Natural killer cell (primary cell): ENCODE data around the gene HIVEP3. TPM values are rescaled to one million over a fixed set of nuclear protein-coding genes. Genes with fewer than 3 reads are reported as not detected.

ENCODE experiments used
- ATAC-seq, 3 donors: fragments of 150-1000 bp in 2 of 3; fragments of 200-7000 bp in 1 of 3; cut with Tn5 transposase; 1 replicate in 1 of 3; 2 replicates in 2 of 3; pipeline ENCODE4 v1.10.0; 2021; ENCODE audit warnings: mild to moderate bottlenecking in 2 of 3, moderate library complexity in 2 of 3
- DNase-seq, 2 donors: peaks; one replicate each; pipeline versions ENCODE4 v3.0.0 to v3.0.0-alpha.2; 2013 to 2021; ENCODE audit warnings: mixed read lengths in 1 of 2
- H3K27ac ChIP-seq: one replicate; pipeline ENCODE4 v1.5.1; 2013; ENCODE audit warnings: mild to moderate bottlenecking, low read length
- H3K27me3 ChIP-seq: one replicate; pipeline ENCODE4 v1.6.1; 2013; ENCODE audit warnings: low read length; ENCODE audit not compliant: control insufficient read depth, insufficient read depth
- H3K36me3 ChIP-seq: one replicate; pipeline ENCODE4 v1.6.1; 2013; ENCODE audit warnings: low read length; ENCODE audit not compliant: control insufficient read depth, insufficient read depth
- H3K4me1 ChIP-seq: one replicate; pipeline ENCODE4 v1.6.1; 2013; ENCODE audit warnings: low read length; ENCODE audit not compliant: control insufficient read depth, insufficient read depth
- H3K4me3 ChIP-seq: one replicate; pipeline ENCODE4 v1.5.1; 2013; ENCODE audit warnings: low read length
- H3K9me3 ChIP-seq: one replicate; pipeline ENCODE4 v1.6.1; 2013; ENCODE audit warnings: low read length; ENCODE audit not compliant: control insufficient read depth, insufficient read depth
- H3K27ac Mint-ChIP-seq, 2 donors: one replicate each; pipeline ENCODE4 v1.8.0; 2022; ENCODE audit warnings: mild to moderate bottlenecking in 2 of 2, mixed read lengths in 2 of 2, moderate library complexity in 1 of 2
- H3K27me3 Mint-ChIP-seq, 2 donors: one replicate each; pipeline ENCODE4 v1.8.0; 2022; ENCODE audit warnings: low read depth in 2 of 2, mixed read lengths in 2 of 2
- H3K36me3 Mint-ChIP-seq: one replicate; pipeline ENCODE4 v1.8.0; 2022; ENCODE audit warnings: mixed read lengths
- H3K4me1 Mint-ChIP-seq, 2 donors: one replicate each; pipeline ENCODE4 v1.8.0; 2022; ENCODE audit warnings: mixed read lengths in 2 of 2
- H3K4me3 Mint-ChIP-seq: one replicate; pipeline ENCODE4 v1.8.0; 2022; ENCODE audit warnings: mild to moderate bottlenecking, moderate library complexity, mixed read lengths
- H3K9me3 Mint-ChIP-seq, 2 donors: one replicate each; pipeline ENCODE4 v1.8.0; 2022; ENCODE audit warnings: mixed read lengths in 2 of 2
- WGBS: methylation state at CpG from one replicate; pipeline ENCODE4 v1.1.7; 2013; ENCODE audit warnings: missing lambda C conversion rate; ENCODE audit not compliant: insufficient coverage; 5-methylcytosine and 5-hydroxymethylcytosine counted together
- intact Hi-C: fragments of 100-400 bp; cut with micrococcal nuclease; formaldehyde crosslinking; loops from one replicate; pipeline ENCODE4 v1.14.2; 2022
- total RNA-seq, 4 donors: library from RNA; stranded (reverse); fragments of 120-200 nt in 1 of 4; gene quantifications; one replicate each; pipeline versions ENCODE4 v1.2.3 to v1.2.4, GENCODE V29; 2013 to 2022
- TF ChIP-seq, protein P1 (sequence below): fragments of 200-600 bp; IDR thresholded peaks from one replicate; pipeline ENCODE4 v1.8.0; 2022; ENCODE audit warnings: antibody characterized with exemption

The HIVEP3 gene
- total RNA-seq, 3 donors from 2014 or later (not counting 1 experiment from before 2014, with no cell fraction given): 26.2 to 35.2 (median 29.8) TPM

DNA sequence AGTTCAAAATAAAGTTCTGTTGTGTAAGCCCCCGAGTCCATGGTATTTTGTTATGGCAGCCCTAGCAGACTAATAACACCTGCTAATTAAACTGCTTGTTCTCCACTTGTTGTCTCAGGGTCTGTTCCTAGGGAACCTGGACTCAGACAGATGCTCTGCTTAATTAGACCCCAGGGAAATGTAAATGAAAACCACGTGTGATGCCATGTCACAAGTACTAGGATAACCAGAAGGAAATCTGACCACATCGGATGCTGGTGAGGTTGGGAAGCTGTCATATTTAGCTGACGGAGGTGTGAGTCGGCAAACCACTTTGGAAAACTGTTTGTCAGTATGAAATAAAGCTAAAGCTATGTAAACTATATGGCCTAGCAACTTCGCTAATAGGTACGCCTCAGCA is 453.8 kb downstream of the HIVEP3 start:
- Mint-ChIP-seq H3K27me3 (peaks cover 0 to 4% of the 10 kb centered on the region in 2 donors), H3K9me3 (no peaks in the 10 kb centered on the region), H3K27ac (no peak overlapping the region), H3K4me1 (no peaks in the 10 kb centered on the region), H3K4me3 (no peak overlapping the region), H3K36me3 (no peaks in the 10 kb centered on the region)
- Histone ChIP-seq H3K9me3 (no peaks in the 10 kb centered on the region), H3K27me3 (no peaks in the 10 kb centered on the region), H3K4me3 (no peak overlapping the region), H3K27ac (no peak overlapping the region), H3K36me3 (no peaks in the 10 kb centered on the region), H3K4me1 (no peaks in the 10 kb centered on the region)
- no peak for DNase-seq
- TF ChIP-seq, protein P1, sequence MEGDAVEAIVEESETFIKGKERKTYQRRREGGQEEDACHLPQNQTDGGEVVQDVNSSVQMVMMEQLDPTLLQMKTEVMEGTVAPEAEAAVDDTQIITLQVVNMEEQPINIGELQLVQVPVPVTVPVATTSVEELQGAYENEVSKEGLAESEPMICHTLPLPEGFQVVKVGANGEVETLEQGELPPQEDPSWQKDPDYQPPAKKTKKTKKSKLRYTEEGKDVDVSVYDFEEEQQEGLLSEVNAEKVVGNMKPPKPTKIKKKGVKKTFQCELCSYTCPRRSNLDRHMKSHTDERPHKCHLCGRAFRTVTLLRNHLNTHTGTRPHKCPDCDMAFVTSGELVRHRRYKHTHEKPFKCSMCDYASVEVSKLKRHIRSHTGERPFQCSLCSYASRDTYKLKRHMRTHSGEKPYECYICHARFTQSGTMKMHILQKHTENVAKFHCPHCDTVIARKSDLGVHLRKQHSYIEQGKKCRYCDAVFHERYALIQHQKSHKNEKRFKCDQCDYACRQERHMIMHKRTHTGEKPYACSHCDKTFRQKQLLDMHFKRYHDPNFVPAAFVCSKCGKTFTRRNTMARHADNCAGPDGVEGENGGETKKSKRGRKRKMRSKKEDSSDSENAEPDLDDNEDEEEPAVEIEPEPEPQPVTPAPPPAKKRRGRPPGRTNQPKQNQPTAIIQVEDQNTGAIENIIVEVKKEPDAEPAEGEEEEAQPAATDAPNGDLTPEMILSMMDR: no peak
- intact Hi-C loops: no loop called here
- 84% methylated on average over 7 of the region's 7 CpGs for WGBS
- no peak for ATAC-seq

DNA sequence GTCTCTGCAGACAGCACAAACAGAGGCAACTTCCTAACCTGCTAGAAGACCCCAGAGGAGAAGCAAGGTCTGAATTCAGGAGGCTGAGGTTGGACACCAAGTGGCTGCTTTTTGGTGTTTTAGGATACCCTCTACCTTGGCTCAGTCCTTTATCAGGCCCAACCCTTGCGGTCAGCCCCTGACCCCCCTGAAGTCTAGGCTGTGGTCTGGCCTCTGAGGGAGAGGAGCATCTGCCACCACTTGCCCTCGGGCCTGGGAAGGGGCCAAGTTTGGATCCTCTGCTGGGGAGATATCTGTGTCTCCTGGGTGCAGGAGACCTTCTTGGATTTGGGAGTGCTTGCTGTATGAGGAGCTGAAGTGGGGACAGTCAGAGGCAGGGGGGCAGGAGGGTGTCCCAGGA is 455.2 kb downstream of the HIVEP3 start:
- no peaks in the 10 kb centered on the region for H3K4me1 Mint-ChIP-seq
- no peak for ATAC-seq
- Histone ChIP-seq H3K9me3 (no peaks in the 10 kb centered on the region), H3K27ac (no peak overlapping the region), H3K36me3 (no peaks in the 10 kb centered on the region), H3K27me3 (no peaks in the 10 kb centered on the region), H3K4me3 (no peak overlapping the region), H3K4me1 (no peaks in the 10 kb centered on the region)
- no peak overlapping the region for H3K4me3 Mint-ChIP-seq
- TF ChIP-seq, protein P1: no peak
- 91% methylated on average over 2 of the region's 2 CpGs for WGBS
- H3K27me3 Mint-ChIP-seq: peaks cover 0 to 4% of the 10 kb centered on the region in 2 donors
- H3K36me3 Mint-ChIP-seq: no peaks in the 10 kb centered on the region
- H3K27ac Mint-ChIP-seq: no peak overlapping the region
- no peak for DNase-seq
- intact Hi-C loops: no loop called here
- H3K9me3 Mint-ChIP-seq: no peaks in the 10 kb centered on the region

DNA sequence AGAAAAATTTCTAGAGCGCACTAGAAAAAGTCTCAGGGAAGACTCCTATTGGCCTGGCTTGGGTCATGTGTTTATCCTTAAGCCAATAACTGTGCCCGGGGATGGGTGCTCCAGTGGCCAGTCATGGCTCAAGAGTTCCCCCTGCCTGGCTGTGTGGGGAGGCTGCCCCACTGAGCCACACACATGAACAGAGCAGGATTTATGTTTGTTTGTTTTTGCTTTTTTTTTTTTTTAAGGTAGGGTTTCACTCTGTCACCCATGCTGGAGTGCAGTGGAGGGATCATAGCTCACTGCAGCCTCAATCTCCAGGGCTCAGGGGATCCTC is 456.1 kb downstream of the HIVEP3 start:
- H3K4me3 Mint-ChIP-seq: no peak overlapping the region
- intact Hi-C loops: no loop called here
- H3K36me3 ChIP-seq: no peaks in the 10 kb centered on the region
- DNase-seq (no peak), ATAC-seq (no peak)
- H3K27ac ChIP-seq: no peak overlapping the region
- no peaks in the 10 kb centered on the region for H3K9me3 ChIP-seq
- no peak overlapping the region for H3K4me3 ChIP-seq
- no peaks in the 10 kb centered on the region for H3K27me3 ChIP-seq
- no peaks in the 10 kb centered on the region for H3K4me1 ChIP-seq
- TF ChIP-seq, protein P1: no peak
- peaks cover 0 to 4% of the 10 kb centered on the region in 2 donors for H3K27me3 Mint-ChIP-seq
- H3K36me3 Mint-ChIP-seq: no peaks in the 10 kb centered on the region
- no peak overlapping the region for H3K27ac Mint-ChIP-seq
- H3K9me3 Mint-ChIP-seq: no peaks in the 10 kb centered on the region
- 90% methylated on average over 2 of the region's 2 CpGs for WGBS
- H3K4me1 Mint-ChIP-seq: no peaks in the 10 kb centered on the region
